Neutrophil (primary cell): ENCODE results near the gene SLC38A11.

ENCODE experiments used
- H3K27ac ChIP-seq: fragments of 200-600 bp; sonication (generic); 2 replicates; pipeline ENCODE4 v1.5.1; 2016; ENCODE audit warnings: mild to moderate bottlenecking, moderate library complexity
- H3K27me3 ChIP-seq: fragments of 200-600 bp; sonication (generic); 2 replicates; pipeline ENCODE4 v1.6.0; 2016; ENCODE audit warnings: mild to moderate bottlenecking
- H3K36me3 ChIP-seq: fragments of 200-600 bp; sonication (generic); 2 replicates; pipeline ENCODE4 v1.5.1; 2017
- H3K4me1 ChIP-seq, 2 experiments: fragments of 200-600 bp in 1 of 2; sonication (generic) in 1 of 2; 1 replicate in 1 of 2; 2 replicates in 1 of 2; pipeline versions ENCODE4 v1.5.1 to v1.6.1; 2013 to 2016; ENCODE audit warnings: low read depth in 1 of 2, low read length in 1 of 2, mild to moderate bottlenecking in 1 of 2, moderate library complexity in 1 of 2; ENCODE audit not compliant: control insufficient read depth in 1 of 2, insufficient read depth in 1 of 2
- H3K4me3 ChIP-seq, 2 experiments: fragments of 200-600 bp in 1 of 2; sonication (generic) in 1 of 2; 1 replicate in 1 of 2; 2 replicates in 1 of 2; pipeline ENCODE4 v1.5.1; 2013 to 2016; ENCODE audit warnings: low read depth in 1 of 2, low read length in 1 of 2, mild to moderate bottlenecking in 1 of 2, moderate library complexity in 1 of 2
- H3K9me3 ChIP-seq: fragments of 200-600 bp; sonication (generic); 2 replicates; pipeline ENCODE4 v1.5.1; 2016
- TF ChIP-seq, protein P1 (sequence below): fragments of 200-600 bp; sonication (generic); IDR thresholded peaks from 2 replicates; pipeline ENCODE4 v1.5.1; 2016; ENCODE audit warnings: antibody characterized with exemption

The SLC38A11 gene

DNA sequence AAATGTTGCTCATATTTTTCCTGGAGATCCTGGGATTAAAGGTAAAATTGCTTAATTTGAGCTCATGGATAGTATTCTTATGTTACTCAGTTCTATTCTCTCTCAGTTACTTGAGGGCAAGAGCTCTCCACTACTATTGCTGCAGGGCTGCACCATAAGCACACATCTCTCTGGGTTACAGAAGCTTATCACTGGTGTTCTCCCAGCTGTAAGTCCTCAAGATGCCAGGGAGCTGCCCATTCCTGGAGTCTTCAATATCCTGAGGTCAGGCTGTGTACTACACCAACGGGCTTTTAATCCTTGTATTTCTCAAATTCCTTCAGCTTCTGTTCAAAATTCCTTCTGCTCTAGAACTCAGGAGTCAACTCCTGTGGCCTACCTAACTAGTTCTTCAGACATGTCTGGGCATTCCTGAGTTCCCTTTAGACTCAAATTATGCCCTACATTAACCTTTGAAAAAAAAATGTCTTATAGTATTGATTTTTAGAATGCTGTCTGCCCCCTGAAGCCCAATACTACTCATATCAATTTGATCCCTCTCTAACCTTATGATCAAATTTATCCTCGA is 96.0 kb downstream of the SLC38A11 start:
- H3K36me3 ChIP-seq = no peaks in the 10 kb centered on the region
- H3K9me3 ChIP-seq = no peaks in the 10 kb centered on the region
- no peaks in the 10 kb centered on the region for H3K27me3 ChIP-seq
- TF ChIP-seq, protein P1, sequence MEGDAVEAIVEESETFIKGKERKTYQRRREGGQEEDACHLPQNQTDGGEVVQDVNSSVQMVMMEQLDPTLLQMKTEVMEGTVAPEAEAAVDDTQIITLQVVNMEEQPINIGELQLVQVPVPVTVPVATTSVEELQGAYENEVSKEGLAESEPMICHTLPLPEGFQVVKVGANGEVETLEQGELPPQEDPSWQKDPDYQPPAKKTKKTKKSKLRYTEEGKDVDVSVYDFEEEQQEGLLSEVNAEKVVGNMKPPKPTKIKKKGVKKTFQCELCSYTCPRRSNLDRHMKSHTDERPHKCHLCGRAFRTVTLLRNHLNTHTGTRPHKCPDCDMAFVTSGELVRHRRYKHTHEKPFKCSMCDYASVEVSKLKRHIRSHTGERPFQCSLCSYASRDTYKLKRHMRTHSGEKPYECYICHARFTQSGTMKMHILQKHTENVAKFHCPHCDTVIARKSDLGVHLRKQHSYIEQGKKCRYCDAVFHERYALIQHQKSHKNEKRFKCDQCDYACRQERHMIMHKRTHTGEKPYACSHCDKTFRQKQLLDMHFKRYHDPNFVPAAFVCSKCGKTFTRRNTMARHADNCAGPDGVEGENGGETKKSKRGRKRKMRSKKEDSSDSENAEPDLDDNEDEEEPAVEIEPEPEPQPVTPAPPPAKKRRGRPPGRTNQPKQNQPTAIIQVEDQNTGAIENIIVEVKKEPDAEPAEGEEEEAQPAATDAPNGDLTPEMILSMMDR = no peak
- H3K27ac ChIP-seq = no peak overlapping the region
- H3K4me1 ChIP-seq = no peaks in the 10 kb centered on the region
- no peak overlapping the region for H3K4me3 ChIP-seq

DNA sequence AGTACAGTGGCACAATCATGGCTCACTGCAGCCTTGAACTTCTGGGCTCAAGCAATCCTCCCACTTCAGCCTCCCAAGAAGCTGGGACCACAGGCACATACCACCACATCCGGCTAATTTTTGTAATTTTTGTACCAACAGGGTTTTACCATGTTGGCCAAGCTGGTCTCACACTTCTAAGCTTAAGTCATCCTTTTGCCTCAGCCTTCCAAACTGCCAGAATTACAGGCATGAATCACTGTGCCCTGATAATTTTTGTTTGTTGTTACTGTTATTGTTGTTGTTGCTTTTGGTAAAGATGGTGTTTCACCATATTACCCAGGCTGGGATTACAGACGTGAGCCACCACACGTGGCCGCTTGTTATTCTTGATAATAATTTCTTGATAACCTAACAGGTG is 103.2 kb downstream of the SLC38A11 start:
- no peaks in the 10 kb centered on the region for H3K36me3 ChIP-seq
- no peak overlapping the region for H3K27ac ChIP-seq
- peaks cover 0 to 5% of the 10 kb centered on the region in 2 experiments for H3K4me1 ChIP-seq
- no peak overlapping the region for H3K4me3 ChIP-seq
- H3K9me3 ChIP-seq = no peaks in the 10 kb centered on the region
- H3K27me3 ChIP-seq = peaks cover 13% of the 10 kb centered on the region
- TF ChIP-seq, protein P1 = no peak

DNA sequence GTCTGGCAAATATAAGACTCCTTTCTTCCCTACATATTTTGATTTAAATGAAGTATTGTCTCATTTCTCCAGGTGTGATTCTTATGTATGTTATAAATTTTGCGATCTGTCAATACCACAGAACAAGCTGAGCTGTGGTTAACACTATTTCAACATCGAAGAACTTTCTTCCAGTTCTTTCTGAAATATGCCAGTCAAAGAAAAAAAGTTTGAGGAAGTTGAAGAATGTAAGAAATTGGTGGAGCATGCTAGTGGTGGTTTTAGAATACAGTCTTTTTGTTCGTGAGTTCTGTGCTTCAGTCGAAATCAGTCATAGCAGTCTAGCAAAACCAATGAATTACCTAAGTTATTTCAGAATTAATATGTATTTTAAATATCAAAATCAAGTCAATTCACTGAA is 105.1 kb downstream of the SLC38A11 start:
- Histone ChIP-seq H3K36me3 (no peaks in the 10 kb centered on the region), H3K27ac (no peak overlapping the region), H3K27me3 (peaks cover 13% of the 10 kb centered on the region), H3K9me3 (no peaks in the 10 kb centered on the region), H3K4me1 (peaks cover 0 to 5% of the 10 kb centered on the region in 2 experiments), H3K4me3 (no peak overlapping the region)
- TF ChIP-seq, protein P1 = no peak

DNA sequence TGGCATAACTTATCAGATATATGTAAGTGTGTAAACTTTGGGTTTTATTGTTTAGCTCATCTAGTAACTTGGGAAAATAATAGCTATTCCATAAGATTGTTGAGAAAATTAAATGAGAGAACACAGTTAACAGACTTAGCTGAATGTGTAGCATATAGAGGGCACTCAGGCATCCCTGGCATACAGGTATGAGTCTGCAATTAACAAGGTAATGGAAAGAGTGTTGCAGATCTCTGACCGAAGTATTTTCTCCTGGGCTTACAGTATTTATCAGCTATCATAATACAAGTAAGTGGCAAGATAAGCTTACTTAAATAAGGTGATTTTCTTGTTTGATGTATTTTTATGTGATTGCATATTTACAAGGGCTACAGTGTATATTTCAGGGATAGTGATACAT is 105.8 kb downstream of the SLC38A11 start:
- H3K27me3 ChIP-seq = peaks cover 13% of the 10 kb centered on the region
- H3K4me3 ChIP-seq = no peak overlapping the region
- H3K27ac ChIP-seq = no peak overlapping the region

DNA sequence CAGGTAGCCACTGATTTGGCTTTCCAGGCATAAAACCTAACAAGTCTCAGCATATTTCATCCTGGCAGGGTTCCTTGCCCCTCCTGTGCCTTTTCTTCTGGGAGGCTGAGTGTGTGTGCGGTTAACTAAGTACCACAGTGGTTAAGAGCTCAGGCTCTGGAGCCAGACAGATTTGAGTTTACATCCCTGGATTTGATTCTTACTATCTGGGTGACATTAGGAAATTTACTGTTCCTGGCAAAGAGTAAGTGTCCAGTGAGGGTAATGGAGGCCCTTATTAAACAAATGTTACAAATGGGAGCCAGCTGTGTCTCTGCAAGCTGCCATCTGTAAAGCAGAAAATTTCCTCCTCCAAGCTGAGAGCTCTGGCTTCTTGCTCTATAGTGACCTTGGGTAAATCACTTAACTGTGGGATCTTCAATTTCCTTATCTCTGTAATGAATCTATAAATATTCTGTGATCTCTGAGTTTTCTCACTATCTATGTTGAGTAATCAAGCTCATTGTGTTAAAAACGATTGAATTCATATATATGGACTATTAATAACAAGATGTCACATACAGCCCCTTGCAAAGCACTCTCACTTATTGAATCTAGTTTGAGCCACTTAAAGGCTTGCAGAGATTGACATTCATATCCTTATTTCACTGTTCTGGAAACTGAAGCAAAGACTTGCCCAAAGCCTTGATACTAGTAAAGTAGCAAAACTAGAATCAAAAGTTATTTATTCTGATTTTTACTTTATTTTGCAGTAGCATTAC is 107.2 kb downstream of the SLC38A11 start:
- Histone ChIP-seq H3K9me3 (no peaks in the 10 kb centered on the region), H3K27ac (no peak overlapping the region), H3K4me1 (peaks cover 0 to 5% of the 10 kb centered on the region in 2 experiments), H3K36me3 (no peaks in the 10 kb centered on the region), H3K27me3 (peaks cover 19% of the 10 kb centered on the region), H3K4me3 (no peak overlapping the region)
- TF ChIP-seq, protein P1 = no peak

More for the DNA sequence above, 105.8 kb downstream of the SLC38A11 start:
- TF ChIP-seq, protein P1 = no peak
- Histone ChIP-seq H3K9me3 (no peaks in the 10 kb centered on the region), H3K4me1 (peaks cover 0 to 5% of the 10 kb centered on the region in 2 experiments), H3K36me3 (no peaks in the 10 kb centered on the region)
